ENCODE results near the gene CCR8. TPM values are rescaled to one million over a fixed set of nuclear protein-coding genes. Genes with fewer than 3 reads are reported as not detected.
"Not testable (repeated sequence)": the region's sequence is repeated elsewhere in the genome, so short reads cannot be mapped to it uniquely, and the experiment has no call there.

The CCR8 gene
- total RNA-seq, 1 experiment from 2014 or later, result not detected

GRCh38 chr3:39349080-39349479 is 19.6 kb downstream of the CCR8 start:
- Mint-ChIP-seq H3K9me3 (ENCODE audit: low read depth, unreplicated experiment) (no peaks in the 10 kb centered on the region), H3K27ac (ENCODE audit: unreplicated experiment) (no peak overlapping the region), H3K36me3 (ENCODE audit: insufficient read depth, unreplicated experiment) (no peaks in the 10 kb centered on the region), H3K4me1 (ENCODE audit: low read depth, unreplicated experiment) (no peaks in the 10 kb centered on the region), H3K4me3 (ENCODE audit: low read depth, unreplicated experiment) (no peak overlapping the region), H3K27me3 (ENCODE audit: unreplicated experiment) (no peaks in the 10 kb centered on the region)
- no peak for TF ChIP-seq CTCF (IDR thresholded peaks at IDR 0.05; ENCODE audit: unreplicated experiment)
- intact Hi-C loops (cut with micrococcal nuclease; ENCODE audit: unreplicated experiment), result no loop called here
- no TSS peak for BruUV-seq (replicated peaks)
- CTCF ChIA-PET, result no interaction called here
- no peak for DNase-seq

GRCh38 chr3:39350714-39351113 is 21.2 kb downstream of the CCR8 start:
- Mint-ChIP-seq H3K4me1 (ENCODE audit: low read depth, unreplicated experiment) (no peaks in the 10 kb centered on the region), H3K4me3 (ENCODE audit: low read depth, unreplicated experiment) (no peak overlapping the region), H3K9me3 (ENCODE audit: low read depth, unreplicated experiment) (no peaks in the 10 kb centered on the region), H3K36me3 (ENCODE audit: insufficient read depth, unreplicated experiment) (no peaks in the 10 kb centered on the region), H3K27ac (ENCODE audit: unreplicated experiment) (no peak overlapping the region), H3K27me3 (ENCODE audit: unreplicated experiment) (no peaks in the 10 kb centered on the region)
- CTCF ChIA-PET, result no interaction called here
- no peak for DNase-seq
- intact Hi-C loops (cut with micrococcal nuclease; ENCODE audit: unreplicated experiment), result no loop called here
- BruUV-seq (replicated peaks), result no TSS peak
- TF ChIP-seq CTCF (IDR thresholded peaks at IDR 0.05; ENCODE audit: unreplicated experiment), result no peak

GRCh38 chr3:39351134-39351533 is 21.6 kb downstream of the CCR8 start:
- H3K4me3 Mint-ChIP-seq (ENCODE audit: low read depth, unreplicated experiment); intact Hi-C loops (cut with micrococcal nuclease; ENCODE audit: unreplicated experiment); H3K9me3 Mint-ChIP-seq (ENCODE audit: low read depth, unreplicated experiment); H3K27ac Mint-ChIP-seq (ENCODE audit: unreplicated experiment); H3K4me1 Mint-ChIP-seq (ENCODE audit: low read depth, unreplicated experiment); DNase-seq; BruUV-seq (replicated peaks); CTCF ChIA-PET; H3K27me3 Mint-ChIP-seq (ENCODE audit: unreplicated experiment); H3K36me3 Mint-ChIP-seq (ENCODE audit: insufficient read depth, unreplicated experiment): not testable (repeated sequence)

GRCh38 chr3:39353168-39353927 is 23.8 kb downstream of the CCR8 start:
- H3K27me3 Mint-ChIP-seq (ENCODE audit: unreplicated experiment); CTCF ChIA-PET; H3K4me1 Mint-ChIP-seq (ENCODE audit: low read depth, unreplicated experiment); H3K4me3 Mint-ChIP-seq (ENCODE audit: low read depth, unreplicated experiment); DNase-seq; H3K36me3 Mint-ChIP-seq (ENCODE audit: insufficient read depth, unreplicated experiment); BruUV-seq (replicated peaks); H3K27ac Mint-ChIP-seq (ENCODE audit: unreplicated experiment); intact Hi-C loops (cut with micrococcal nuclease; ENCODE audit: unreplicated experiment); H3K9me3 Mint-ChIP-seq (ENCODE audit: low read depth, unreplicated experiment): not testable (repeated sequence)

GRCh38 chr3:39358333-39358732 is 28.8 kb downstream of the CCR8 start:
- no peak for TF ChIP-seq CTCF (IDR thresholded peaks at IDR 0.05; ENCODE audit: unreplicated experiment)

More at GRCh38 chr3:39358333-39358732, 28.8 kb downstream of the CCR8 start:
- H3K36me3 Mint-ChIP-seq (ENCODE audit: insufficient read depth, unreplicated experiment), result no peaks in the 10 kb centered on the region
- CTCF ChIA-PET, result no interaction called here
- H3K27ac Mint-ChIP-seq (ENCODE audit: unreplicated experiment), result no peak overlapping the region
- no TSS peak for BruUV-seq (replicated peaks)
- peaks cover 19% of the 10 kb centered on the region for H3K4me1 Mint-ChIP-seq (ENCODE audit: low read depth, unreplicated experiment)
- intact Hi-C loops (cut with micrococcal nuclease; ENCODE audit: unreplicated experiment), result no loop called here
- no peaks in the 10 kb centered on the region for H3K9me3 Mint-ChIP-seq (ENCODE audit: low read depth, unreplicated experiment)
- H3K4me3 Mint-ChIP-seq (ENCODE audit: low read depth, unreplicated experiment), result no peak overlapping the region
- H3K27me3 Mint-ChIP-seq (ENCODE audit: unreplicated experiment), result no peaks in the 10 kb centered on the region
- DNase-seq, result no peak
